Trophoblast cell (in vitro differentiated cells and primary cell): ENCODE results near the gene PHC3.

Experiments
- DNase-seq, 2 donors: peaks; one replicate each; pipeline ENCODE4 v3.0.0-alpha.2; 2016
- H2AFZ ChIP-seq: 2 replicates; pipeline ENCODE4 v1.6.1; 2013; ENCODE audit warnings: low read length, moderate library complexity, mild to moderate bottlenecking; ENCODE audit not compliant: insufficient read depth, poor library complexity
- H2AK5ac ChIP-seq: 2 replicates; pipeline ENCODE4 v1.6.1; 2013; ENCODE audit warnings: mild to moderate bottlenecking, low read length
- H2BK120ac ChIP-seq: 2 replicates; pipeline ENCODE4 v1.6.1; 2013; ENCODE audit warnings: low read length, mild to moderate bottlenecking, moderate library complexity; ENCODE audit not compliant: insufficient read depth, poor library complexity
- H2BK12ac ChIP-seq: 2 replicates; pipeline ENCODE4 v1.6.1; 2013; ENCODE audit warnings: mild to moderate bottlenecking, low read length, moderate library complexity
- H2BK5ac ChIP-seq: 2 replicates; pipeline ENCODE4 v1.6.1; 2013; ENCODE audit warnings: low read length, low read depth, moderate library complexity, mild to moderate bottlenecking; ENCODE audit not compliant: poor library complexity
- H3K14ac ChIP-seq: 2 replicates; pipeline ENCODE4 v1.6.1; 2013; ENCODE audit warnings: mild to moderate bottlenecking, low read length
- H3K18ac ChIP-seq: 2 replicates; pipeline ENCODE4 v1.6.1; 2013; ENCODE audit warnings: mild to moderate bottlenecking, low read length
- H3K23ac ChIP-seq: 2 replicates; pipeline ENCODE4 v1.6.1; 2013; ENCODE audit warnings: low read length
- H3K27ac ChIP-seq: 2 replicates; pipeline ENCODE4 v1.5.1; 2013; ENCODE audit warnings: low read depth, mild to moderate bottlenecking, inconsistent platforms, low read length, moderate library complexity
- H3K27me3 ChIP-seq: 2 replicates; pipeline ENCODE4 v1.6.1; 2013; ENCODE audit warnings: inconsistent platforms, mild to moderate bottlenecking, low read length, moderate library complexity; ENCODE audit not compliant: insufficient read depth
- H3K36me3 ChIP-seq, 2 experiments: 1 replicate in 1 of 2; 2 replicates in 1 of 2; pipeline ENCODE4 v1.6.1; 2013; ENCODE audit warnings: low read length in 2 of 2, mild to moderate bottlenecking in 2 of 2, moderate library complexity in 1 of 2; ENCODE audit not compliant: insufficient read depth in 2 of 2, control insufficient read depth in 1 of 2
- H3K4ac ChIP-seq: 2 replicates; pipeline ENCODE4 v1.6.1; 2013; ENCODE audit warnings: low read depth, mild to moderate bottlenecking, low read length, moderate library complexity
- H3K4me1 ChIP-seq, 2 experiments: 1 replicate in 1 of 2; 2 replicates in 1 of 2; pipeline ENCODE4 v1.6.1; 2013; ENCODE audit warnings: low read length in 2 of 2, mild to moderate bottlenecking in 2 of 2, moderate library complexity in 1 of 2; ENCODE audit not compliant: insufficient read depth in 2 of 2, control insufficient read depth in 1 of 2
- H3K4me2 ChIP-seq: 2 replicates; pipeline ENCODE4 v1.6.1; 2013; ENCODE audit warnings: inconsistent platforms, mild to moderate bottlenecking, low read length, moderate library complexity
- H3K4me3 ChIP-seq: 2 replicates; pipeline ENCODE4 v1.5.1; 2013; ENCODE audit warnings: mild to moderate bottlenecking, low read depth, low read length, inconsistent platforms
- H3K79me1 ChIP-seq: one replicate; pipeline ENCODE4 v1.6.1; 2013; ENCODE audit warnings: low read length
- H3K79me2 ChIP-seq: 2 replicates; pipeline ENCODE4 v1.6.1; 2013; ENCODE audit warnings: low read length, mild to moderate bottlenecking; ENCODE audit not compliant: control insufficient read depth, insufficient read depth, poor library complexity
- H3K9ac ChIP-seq: 2 replicates; pipeline ENCODE4 v1.6.1; 2013; ENCODE audit warnings: mild to moderate bottlenecking, low read length
- H3K9me3 ChIP-seq: 2 replicates; pipeline ENCODE4 v1.6.1; 2013; ENCODE audit warnings: low read depth, mild to moderate bottlenecking, control low read depth, inconsistent platforms, low read length; ENCODE audit not compliant: insufficient read depth
- H4K12ac ChIP-seq: 2 replicates; pipeline ENCODE4 v1.6.1; 2013; ENCODE audit warnings: low read depth, mild to moderate bottlenecking, low read length, moderate library complexity
- H4K8ac ChIP-seq: 2 replicates; pipeline ENCODE4 v1.6.1; 2013; ENCODE audit warnings: low read depth, mild to moderate bottlenecking, low read length, moderate library complexity
- H4K91ac ChIP-seq: one replicate; pipeline ENCODE4 v1.6.1; 2013; ENCODE audit warnings: low read depth, mild to moderate bottlenecking, low read length, moderate library complexity
- WGBS: extraction: QIAGEN DNeasy Blood & Tissue Kit; methylation state at CpG from one replicate; pipeline ENCODE4 v1.1.7; 2013; ENCODE audit warnings: missing lambda C conversion rate; ENCODE audit not compliant: insufficient read length, insufficient coverage; ENCODE audit errors: extremely low coverage; 5-methylcytosine and 5-hydroxymethylcytosine counted together

The PHC3 gene

GRCh38 chr3:170204509-170204908 is 23.0 kb upstream of the PHC3 start:
- Histone ChIP-seq H3K27me3 (no peaks in the 10 kb centered on the region), H3K36me3 (no peaks in the 10 kb centered on the region), H2BK12ac (no peak overlapping the region), H3K4ac (no peak overlapping the region), H3K4me2 (no peak overlapping the region), H2AFZ (no peak overlapping the region), H3K4me3 (no peak overlapping the region), H2BK120ac (no peak overlapping the region), H4K12ac (no peak overlapping the region), H3K23ac (no peak overlapping the region), H3K4me1 (no peaks in the 10 kb centered on the region), H3K14ac (no peak overlapping the region), H3K79me1 (no peaks in the 10 kb centered on the region), H3K79me2 (no peaks in the 10 kb centered on the region), H2BK5ac (no peak overlapping the region), H2AK5ac (no peak overlapping the region), H4K8ac (no peak overlapping the region), H3K27ac (no peak overlapping the region), H4K91ac (no peak overlapping the region), H3K9me3 (no peaks in the 10 kb centered on the region), H3K9ac (no peak overlapping the region), H3K18ac (no peak overlapping the region)
- DNase-seq: no peak
- WGBS: no CpG with 5 or more reads among the region's 10 CpGs

GRCh38 chr3:170204023-170204472 is 22.5 kb upstream of the PHC3 start:
- H2BK12ac ChIP-seq: no peak overlapping the region
- H3K14ac ChIP-seq: no peak overlapping the region
- H3K18ac ChIP-seq: no peak overlapping the region
- no peak overlapping the region for H2BK5ac ChIP-seq
- H3K4me3 ChIP-seq: no peak overlapping the region
- H4K12ac ChIP-seq: no peak overlapping the region
- no peak overlapping the region for H2AFZ ChIP-seq
- H2AK5ac ChIP-seq: no peak overlapping the region
- H3K27ac ChIP-seq: no peak overlapping the region
- no peaks in the 10 kb centered on the region for H3K9me3 ChIP-seq
- DNase-seq: no peak
- H3K4me1 ChIP-seq: no peaks in the 10 kb centered on the region
- H3K27me3 ChIP-seq: no peaks in the 10 kb centered on the region
- no peak overlapping the region for H2BK120ac ChIP-seq
- no peaks in the 10 kb centered on the region for H3K79me1 ChIP-seq
- H4K8ac ChIP-seq: no peak overlapping the region
- H4K91ac ChIP-seq: no peak overlapping the region
- no peak overlapping the region for H3K9ac ChIP-seq
- no peak overlapping the region for H3K4me2 ChIP-seq
- WGBS: no CpG with 5 or more reads among the region's 3 CpGs
- no peak overlapping the region for H3K23ac ChIP-seq
- no peaks in the 10 kb centered on the region for H3K79me2 ChIP-seq
- H3K36me3 ChIP-seq: no peaks in the 10 kb centered on the region
- H3K4ac ChIP-seq: no peak overlapping the region

- Histone ChIP-seq H3K4me1 (no peaks in the 10 kb centered on the region), H2BK120ac (no peak overlapping the region), H2AFZ (no peak overlapping the region), H2BK5ac (no peak overlapping the region), H3K27me3 (no peaks in the 10 kb centered on the region), H3K36me3 (no peaks in the 10 kb centered on the region), H3K18ac (no peak overlapping the region), H2BK12ac (no peak overlapping the region), H3K27ac (no peak overlapping the region), H3K79me1 (no peaks in the 10 kb centered on the region), H3K14ac (no peak overlapping the region), H3K9ac (no peak overlapping the region), H3K23ac (no peak overlapping the region), H4K91ac (no peak overlapping the region), H4K8ac (no peak overlapping the region), H3K4me2 (no peak overlapping the region), H3K9me3 (no peaks in the 10 kb centered on the region), H2AK5ac (no peak overlapping the region), H3K79me2 (no peaks in the 10 kb centered on the region), H3K4me3 (no peak overlapping the region), H4K12ac (no peak overlapping the region), H3K4ac (no peak overlapping the region)
- DNase-seq: no peak
- no CpG with 5 or more reads among the region's 4 CpGs for WGBS
Measured at GRCh38 chr3:170203457-170203856, 21.9 kb upstream of the PHC3 start.

- H3K4me3 ChIP-seq: no peak overlapping the region
- no peak overlapping the region for H3K18ac ChIP-seq
- H3K9me3 ChIP-seq: no peaks in the 10 kb centered on the region
- no peak overlapping the region for H4K91ac ChIP-seq
- no peaks in the 10 kb centered on the region for H3K79me1 ChIP-seq
- no peaks in the 10 kb centered on the region for H3K36me3 ChIP-seq
- H2AK5ac ChIP-seq: no peak overlapping the region
- no peaks in the 10 kb centered on the region for H3K27me3 ChIP-seq
- H4K8ac ChIP-seq: no peak overlapping the region
- H3K27ac ChIP-seq: no peak overlapping the region
- H2BK120ac ChIP-seq: no peak overlapping the region
- no peaks in the 10 kb centered on the region for H3K79me2 ChIP-seq
- no peak for DNase-seq
- no peak overlapping the region for H2AFZ ChIP-seq
- no peak overlapping the region for H3K4me2 ChIP-seq
- no peak overlapping the region for H3K23ac ChIP-seq
- no peak overlapping the region for H3K14ac ChIP-seq
- H3K9ac ChIP-seq: no peak overlapping the region
- no peak overlapping the region for H3K4ac ChIP-seq
- H3K4me1 ChIP-seq: no peaks in the 10 kb centered on the region
- H2BK5ac ChIP-seq: no peak overlapping the region
- H4K12ac ChIP-seq: no peak overlapping the region
- no CpG with 5 or more reads among the region's 5 CpGs for WGBS
- no peak overlapping the region for H2BK12ac ChIP-seq
Measured at GRCh38 chr3:170201527-170201926, 20.0 kb upstream of the PHC3 start.
